ENCODE data around the gene DPM3. TPM values are rescaled to one million over a fixed set of nuclear protein-coding genes. Genes with fewer than 3 reads are reported as not detected.

Gene DPM3
- total and polyA plus RNA-seq, 9 of the 15 experiments (the other 6 are each of a cell fraction or from before 2014, with no cell fraction given), result 3.7 to 120 (median 36.4) TPM

DNA sequence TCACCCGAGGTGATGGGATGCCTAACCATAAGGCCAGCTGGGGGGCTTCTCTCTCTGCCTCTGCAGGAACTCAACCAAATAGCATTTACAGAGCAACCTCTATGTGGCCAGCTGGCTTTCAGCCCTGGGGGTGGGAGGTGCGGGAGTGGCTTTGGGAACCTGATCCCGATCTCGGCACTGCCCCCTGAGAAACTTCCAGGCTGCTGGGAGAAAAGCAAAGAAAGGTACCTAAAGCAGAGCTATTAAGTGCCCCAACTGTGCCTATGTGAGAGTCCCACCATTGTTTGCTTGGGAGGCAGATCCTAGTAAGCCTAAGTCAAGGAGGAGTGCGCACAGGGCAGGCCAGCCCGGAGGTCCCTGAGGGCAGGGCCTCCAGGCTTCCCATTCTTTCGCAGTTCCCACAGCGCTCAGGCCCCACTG is 25.7 kb upstream of the DPM3 start:
- no peak overlapping the region for H3K4me3 ChIP-seq
- H3K36me3 ChIP-seq (ENCODE audit: control insufficient read depth, insufficient read depth, low read length), result peaks cover 23% of the 10 kb centered on the region
- no peaks in the 10 kb centered on the region for H3K79me2 ChIP-seq (ENCODE audit: control insufficient read depth, insufficient read depth, low read length)
- CTCF ChIA-PET (ENCODE audit: low intra/inter-chr PET ratio), result interaction anchor here (2.8 to 4.4 kb wide), 2 partner anchors 71 to 75 kb away, joined by 59 read pairs; no protein-coding TSS in a partner anchor
- intact Hi-C loops (cut with micrococcal nuclease) (loop anchor here (5.0 kb wide), 1 partner anchor 54 kb away; no protein-coding TSS in a partner anchor), in situ Hi-C loops (cut with MboI) (loop anchor here (5.0 kb wide), 1 partner anchor 74 kb away; no protein-coding TSS in a partner anchor)
- no peaks in the 10 kb centered on the region for H3K9me1 ChIP-seq (ENCODE audit: control insufficient read depth, insufficient read depth, low read length)
- H3K9ac ChIP-seq (ENCODE audit: insufficient read depth in 1 of 2, low read depth in 2 of 2, low read length in 2 of 2), result peak overlapping the region in 1 of 2 experiments; percentile 65; a peak in 1 of 4 replicates
- no peak for ATAC-seq
- H3K4me2 ChIP-seq (ENCODE audit: insufficient read depth, low read length), result no peak overlapping the region
- WGBS (ENCODE audit: insufficient coverage, low coverage, missing lambda C conversion rate), result 58% methylated on average over 8 of the region's 8 CpGs
- no peaks in the 10 kb centered on the region for H3K9me3 ChIP-seq (replicated peaks; ENCODE audit: control insufficient read depth, insufficient read depth, low read depth, low read length)
- peaks cover 4 to 11% of the 10 kb centered on the region in 2 experiments; a peak in 4 of 5 replicates for H3K4me1 ChIP-seq (replicated peaks in 1 of 2; ENCODE audit: control insufficient read depth in 2 of 2, insufficient read depth in 2 of 2, low read length in 2 of 2)
- BruUV-seq (replicated peaks), result no TSS peak
- FAIRE-seq, result no peak
- TF ChIP-seq ILK (tag; IDR thresholded peaks at IDR 0.05; ENCODE audit: borderline replicate concordance, low read depth) (no peak), MCM2 (IDR thresholded peaks at IDR 0.05; ENCODE audit: low read depth) (no peak), YY1 (IDR thresholded peaks at IDR 0.05; ENCODE audit: borderline replicate concordance in 1 of 3, control insufficient read depth in 1 of 3, extremely low read depth in 1 of 3, insufficient read depth in 3 of 3, insufficient read length in 1 of 3, insufficient replicate concordance in 2 of 3, low read depth in 1 of 3, low read length in 2 of 3) (no peak), ZBTB1 (CRISPR knock-in tag; IDR thresholded peaks at IDR 0.05; ENCODE audit: borderline replicate concordance, low read depth) (no peak), HNRNPH1 (optimal IDR thresholded peaks at IDR 0.05; ENCODE audit: low read depth, low read length) (no peak), ZNF212 (CRISPR knock-in tag; IDR thresholded peaks at IDR 0.05) (no peak), HLTF (IDR thresholded peaks at IDR 0.05) (no peak), ZNF431 (CRISPR knock-in tag; IDR thresholded peaks at IDR 0.05) (no peak), KLF13 (tag; IDR thresholded peaks at IDR 0.05; ENCODE audit: borderline replicate concordance, low read depth) (no peak), HNRNPUL1 (IDR thresholded peaks at IDR 0.05; ENCODE audit: low read length) (no peak)
- TF ChIP-seq, protein P1, sequence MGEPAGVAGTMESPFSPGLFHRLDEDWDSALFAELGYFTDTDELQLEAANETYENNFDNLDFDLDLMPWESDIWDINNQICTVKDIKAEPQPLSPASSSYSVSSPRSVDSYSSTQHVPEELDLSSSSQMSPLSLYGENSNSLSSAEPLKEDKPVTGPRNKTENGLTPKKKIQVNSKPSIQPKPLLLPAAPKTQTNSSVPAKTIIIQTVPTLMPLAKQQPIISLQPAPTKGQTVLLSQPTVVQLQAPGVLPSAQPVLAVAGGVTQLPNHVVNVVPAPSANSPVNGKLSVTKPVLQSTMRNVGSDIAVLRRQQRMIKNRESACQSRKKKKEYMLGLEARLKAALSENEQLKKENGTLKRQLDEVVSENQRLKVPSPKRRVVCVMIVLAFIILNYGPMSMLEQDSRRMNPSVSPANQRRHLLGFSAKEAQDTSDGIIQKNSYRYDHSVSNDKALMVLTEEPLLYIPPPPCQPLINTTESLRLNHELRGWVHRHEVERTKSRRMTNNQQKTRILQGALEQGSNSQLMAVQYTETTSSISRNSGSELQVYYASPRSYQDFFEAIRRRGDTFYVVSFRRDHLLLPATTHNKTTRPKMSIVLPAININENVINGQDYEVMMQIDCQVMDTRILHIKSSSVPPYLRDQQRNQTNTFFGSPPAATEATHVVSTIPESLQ (CRISPR knock-in tag; IDR thresholded peaks at IDR 0.05), result no peak
- TF ChIP-seq, protein P2, sequence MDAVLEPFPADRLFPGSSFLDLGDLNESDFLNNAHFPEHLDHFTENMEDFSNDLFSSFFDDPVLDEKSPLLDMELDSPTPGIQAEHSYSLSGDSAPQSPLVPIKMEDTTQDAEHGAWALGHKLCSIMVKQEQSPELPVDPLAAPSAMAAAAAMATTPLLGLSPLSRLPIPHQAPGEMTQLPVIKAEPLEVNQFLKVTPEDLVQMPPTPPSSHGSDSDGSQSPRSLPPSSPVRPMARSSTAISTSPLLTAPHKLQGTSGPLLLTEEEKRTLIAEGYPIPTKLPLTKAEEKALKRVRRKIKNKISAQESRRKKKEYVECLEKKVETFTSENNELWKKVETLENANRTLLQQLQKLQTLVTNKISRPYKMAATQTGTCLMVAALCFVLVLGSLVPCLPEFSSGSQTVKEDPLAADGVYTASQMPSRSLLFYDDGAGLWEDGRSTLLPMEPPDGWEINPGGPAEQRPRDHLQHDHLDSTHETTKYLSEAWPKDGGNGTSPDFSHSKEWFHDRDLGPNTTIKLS (IDR thresholded peaks at IDR 0.05; ENCODE audit: borderline replicate concordance, low read depth), result no peak
- TF ChIP-seq, protein P3, sequence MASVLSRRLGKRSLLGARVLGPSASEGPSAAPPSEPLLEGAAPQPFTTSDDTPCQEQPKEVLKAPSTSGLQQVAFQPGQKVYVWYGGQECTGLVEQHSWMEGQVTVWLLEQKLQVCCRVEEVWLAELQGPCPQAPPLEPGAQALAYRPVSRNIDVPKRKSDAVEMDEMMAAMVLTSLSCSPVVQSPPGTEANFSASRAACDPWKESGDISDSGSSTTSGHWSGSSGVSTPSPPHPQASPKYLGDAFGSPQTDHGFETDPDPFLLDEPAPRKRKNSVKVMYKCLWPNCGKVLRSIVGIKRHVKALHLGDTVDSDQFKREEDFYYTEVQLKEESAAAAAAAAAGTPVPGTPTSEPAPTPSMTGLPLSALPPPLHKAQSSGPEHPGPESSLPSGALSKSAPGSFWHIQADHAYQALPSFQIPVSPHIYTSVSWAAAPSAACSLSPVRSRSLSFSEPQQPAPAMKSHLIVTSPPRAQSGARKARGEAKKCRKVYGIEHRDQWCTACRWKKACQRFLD (CRISPR knock-in tag; IDR thresholded peaks at IDR 0.05), result no peak
- TF ChIP-seq, protein P4, sequence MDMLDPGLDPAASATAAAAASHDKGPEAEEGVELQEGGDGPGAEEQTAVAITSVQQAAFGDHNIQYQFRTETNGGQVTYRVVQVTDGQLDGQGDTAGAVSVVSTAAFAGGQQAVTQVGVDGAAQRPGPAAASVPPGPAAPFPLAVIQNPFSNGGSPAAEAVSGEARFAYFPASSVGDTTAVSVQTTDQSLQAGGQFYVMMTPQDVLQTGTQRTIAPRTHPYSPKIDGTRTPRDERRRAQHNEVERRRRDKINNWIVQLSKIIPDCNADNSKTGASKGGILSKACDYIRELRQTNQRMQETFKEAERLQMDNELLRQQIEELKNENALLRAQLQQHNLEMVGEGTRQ (CRISPR knock-in tag; IDR thresholded peaks at IDR 0.05), result no peak
- H2AFZ ChIP-seq (ENCODE audit: low read depth, low read length), result no peak overlapping the region
- no peak overlapping the region for H3K27ac ChIP-seq (ENCODE audit: extremely low read depth, low read depth, low read length)
- no peak for DNase-seq (ENCODE audit: extremely low read depth in 1 of 4, low spot score in 3 of 4)
- H4K20me1 ChIP-seq (replicated peaks; ENCODE audit: control insufficient read depth, insufficient read depth, low read length), result no peaks in the 10 kb centered on the region
- POLR2A ChIA-PET, result interaction anchor here (0.6 to 1.0 kb wide), 3 partner anchors 36 to 88 kb away, joined by 3 to 5 read pairs (median 5); no protein-coding TSS in a partner anchor
- H3K27me3 ChIP-seq (ENCODE audit: control insufficient read depth in 2 of 2, insufficient read depth in 2 of 2, low read length in 2 of 2), result no peaks in the 10 kb centered on the region

All from K562 (cell line).